Measurements from ENCODE around the gene RNF11. TPM values are rescaled to one million over a fixed set of nuclear protein-coding genes. Genes with fewer than 3 reads are reported as not detected.

The RNF11 gene
- total RNA-seq, 1 experiment from 2014 or later: 67.5 TPM

DNA sequence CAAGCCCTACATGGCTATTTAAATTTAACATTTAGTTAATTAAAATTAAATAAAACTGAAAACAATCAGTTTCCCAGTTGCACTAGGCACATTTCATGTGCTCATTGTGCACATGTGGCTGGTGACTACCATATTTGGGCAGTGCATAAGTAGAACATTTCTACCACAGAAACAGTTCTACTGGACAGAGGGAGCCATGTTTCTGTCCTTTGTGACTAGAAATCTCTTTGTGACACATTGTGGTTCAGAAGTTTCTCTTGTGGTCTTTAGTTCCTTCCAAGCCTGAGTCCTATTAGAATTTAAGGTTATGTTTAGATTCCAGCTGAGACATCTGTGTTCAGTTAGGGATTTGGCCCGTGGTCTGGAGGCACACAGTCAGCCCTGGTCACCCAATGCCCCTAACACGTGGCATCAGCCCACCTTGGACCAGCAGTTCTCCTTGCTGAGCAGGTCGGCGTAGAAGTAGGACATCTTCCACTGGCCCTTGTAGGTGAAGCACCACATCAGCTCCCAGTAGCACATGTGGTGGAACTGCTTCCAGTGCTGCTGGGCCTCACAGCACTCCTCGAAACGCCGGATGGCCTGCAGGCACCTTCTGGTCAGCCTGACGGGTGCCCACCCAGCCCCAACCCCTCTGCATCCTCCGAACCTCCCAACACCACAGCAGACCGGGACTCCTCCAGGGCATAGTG, 65.2 kb downstream of the RNF11 start:
- no peaks in the 10 kb centered on the region for H3K36me3 ChIP-seq (ENCODE audit: insufficient read depth, low read length, poor library complexity, severe bottlenecking)
- ChIA-PET CTCF (no interaction called here), POLR2A (ENCODE audit: low non-redundant PET) (no interaction called here)
- intact Hi-C loops (cut with micrococcal nuclease; ENCODE audit: unreplicated experiment): no loop called here
- TF ChIP-seq CTCF (conservative IDR thresholded peaks at IDR 0.05; ENCODE audit: low read depth, low read length): no peak
- no peak for TF ChIP-seq EZH2 (IDR thresholded peaks at IDR 0.05; ENCODE audit: borderline replicate concordance, low read depth, low read length, poor library complexity, severe bottlenecking)
- no peak overlapping the region for H3K4me3 ChIP-seq (ENCODE audit: low read depth, low read length, poor library complexity, severe bottlenecking)
- no peaks in the 10 kb centered on the region for H3K9me3 ChIP-seq (ENCODE audit: low read depth, low read length, poor library complexity, severe bottlenecking)
- peaks cover 14% of the 10 kb centered on the region for H3K4me1 ChIP-seq (ENCODE audit: insufficient read depth, low read length, poor library complexity, severe bottlenecking)
- no peak for DNase-seq (ENCODE audit: low spot score)
- no peaks in the 10 kb centered on the region for H3K27me3 ChIP-seq (replicated peaks; ENCODE audit: insufficient read depth, low read depth, low read length, poor library complexity)
- no TSS peak for BruUV-seq (replicated peaks)
- H3K27ac ChIP-seq (ENCODE audit: low read depth, low read length, poor library complexity, severe bottlenecking): no peak overlapping the region

DNA sequence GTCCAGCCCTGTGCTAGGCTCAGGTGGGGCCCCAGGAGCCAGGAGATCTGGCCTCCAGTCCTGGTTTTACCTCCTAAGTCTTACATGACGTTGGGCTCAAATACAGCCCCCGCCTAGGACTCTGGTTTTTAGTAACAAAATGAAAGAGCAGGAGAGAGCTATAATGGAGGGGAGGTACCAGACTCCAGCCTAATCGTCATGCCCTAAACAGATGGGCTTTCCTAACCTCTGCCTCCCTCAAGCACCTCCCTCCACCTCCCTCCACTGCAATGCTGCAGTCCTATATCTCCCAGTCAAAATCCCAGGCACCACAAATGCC, 65.7 kb downstream of the RNF11 start:
- no peak overlapping the region for H3K4me3 ChIP-seq (ENCODE audit: low read depth, low read length, poor library complexity, severe bottlenecking)
- BruUV-seq (replicated peaks): no TSS peak
- H3K27me3 ChIP-seq (replicated peaks; ENCODE audit: insufficient read depth, low read depth, low read length, poor library complexity): no peaks in the 10 kb centered on the region
- H3K9me3 ChIP-seq (ENCODE audit: low read depth, low read length, poor library complexity, severe bottlenecking): no peaks in the 10 kb centered on the region
- CTCF ChIA-PET: no interaction called here
- intact Hi-C loops (cut with micrococcal nuclease; ENCODE audit: unreplicated experiment): no loop called here
- no peak overlapping the region for H3K27ac ChIP-seq (ENCODE audit: low read depth, low read length, poor library complexity, severe bottlenecking)
- TF ChIP-seq CTCF (conservative IDR thresholded peaks at IDR 0.05; ENCODE audit: low read depth, low read length) (no peak), EZH2 (IDR thresholded peaks at IDR 0.05; ENCODE audit: borderline replicate concordance, low read depth, low read length, poor library complexity, severe bottlenecking) (no peak)
- peaks cover 9% of the 10 kb centered on the region for H3K4me1 ChIP-seq (ENCODE audit: insufficient read depth, low read length, poor library complexity, severe bottlenecking)
- no peaks in the 10 kb centered on the region for H3K36me3 ChIP-seq (ENCODE audit: insufficient read depth, low read length, poor library complexity, severe bottlenecking)
- POLR2A ChIA-PET (ENCODE audit: low non-redundant PET): no interaction called here
- no peak for DNase-seq (ENCODE audit: low spot score)

GRCh38 chr1:51302270-51302669, 66.2 kb downstream of the RNF11 start:
- no peaks in the 10 kb centered on the region for H3K36me3 ChIP-seq (ENCODE audit: insufficient read depth, low read length, poor library complexity, severe bottlenecking)
- no peak for DNase-seq (ENCODE audit: low spot score)
- no peak overlapping the region for H3K27ac ChIP-seq (ENCODE audit: low read depth, low read length, poor library complexity, severe bottlenecking)
- no peaks in the 10 kb centered on the region for H3K27me3 ChIP-seq (replicated peaks; ENCODE audit: insufficient read depth, low read depth, low read length, poor library complexity)
- BruUV-seq (replicated peaks): no TSS peak
- H3K4me1 ChIP-seq (ENCODE audit: insufficient read depth, low read length, poor library complexity, severe bottlenecking): peaks cover 5% of the 10 kb centered on the region
- POLR2A ChIA-PET (ENCODE audit: low non-redundant PET): no interaction called here
- intact Hi-C loops (cut with micrococcal nuclease; ENCODE audit: unreplicated experiment): no loop called here
- CTCF ChIA-PET: no interaction called here
- no peaks in the 10 kb centered on the region for H3K9me3 ChIP-seq (ENCODE audit: low read depth, low read length, poor library complexity, severe bottlenecking)
- no peak overlapping the region for H3K4me3 ChIP-seq (ENCODE audit: low read depth, low read length, poor library complexity, severe bottlenecking)
- no peak for TF ChIP-seq CTCF (conservative IDR thresholded peaks at IDR 0.05; ENCODE audit: low read depth, low read length)
- TF ChIP-seq EZH2 (IDR thresholded peaks at IDR 0.05; ENCODE audit: borderline replicate concordance, low read depth, low read length, poor library complexity, severe bottlenecking): no peak
